SK-N-SH (cell line): ENCODE data around the gene ASTN2. TPM values are rescaled to one million over a fixed set of nuclear protein-coding genes. Genes with fewer than 3 reads are reported as not detected.

Experiments used
- CTCF ChIA-PET: fragments of 300-600, 350-600 bp; formaldehyde crosslinking; extraction: SDS; loops from one replicate; lab custom pipeline; 2021; lab: Yijun Ruan, JAX
- POLR2A ChIA-PET: fragments of 350-600 bp; sonication (Branson Sonifier 250); formaldehyde crosslinking; extraction: SDS; loops from one replicate; lab custom pipeline; 2020; ENCODE audit warnings: antibody characterized with exemption, inconsistent platforms; lab: Yijun Ruan, JAX
- DNase-seq: peaks from one replicate; pipeline ENCODE4 v3.0.0; 2012
- H2AFZ ChIP-seq: fragments of 200-600 bp; sonication (generic); 2 replicates; pipeline ENCODE4 v1.8.1; 2016; ENCODE audit warnings: antibody characterized with exemption, mild to moderate bottlenecking, low read depth
- H3F3A ChIP-seq: fragments of 200-600 bp; sonication (generic); replicated peaks from 2 replicates; pipeline ENCODE3; 2016; ENCODE audit warnings: antibody characterized with exemption, mild to moderate bottlenecking; ENCODE audit not compliant: insufficient read depth
- H3K27ac ChIP-seq, 2 experiments: fragments of 200-500 bp in 1 of 2; fragments of 200-600 bp in 1 of 2; sonication (Bioruptor generic) in 1 of 2; sonication (generic), shearing (Covaris generic) in 1 of 2; 2 replicates each; pipeline versions ENCODE4 v1.5.1 to v1.6.1; 2014 to 2016; ENCODE audit warnings: low read depth in 2 of 2, inconsistent platforms in 1 of 2, low read length in 1 of 2, mild to moderate bottlenecking in 1 of 2, mixed read lengths in 1 of 2
- H3K27me3 ChIP-seq: fragments of 200-600 bp; sonication (generic), shearing (Covaris generic); 2 replicates; pipeline ENCODE4 v1.6.1; 2016; ENCODE audit warnings: mixed run types; ENCODE audit not compliant: insufficient read depth
- H3K36me3 ChIP-seq, 2 experiments: fragments of 200-500 bp in 1 of 2; fragments of 200-600 bp in 1 of 2; sonication (Bioruptor generic) in 1 of 2; sonication (generic) in 1 of 2; replicated peaks in 1 of 2; 2 replicates each; pipeline versions ENCODE3 to v1.5.1; 2014 to 2016; ENCODE audit warnings: low read length in 1 of 2, mild to moderate bottlenecking in 1 of 2; ENCODE audit not compliant: insufficient read depth in 2 of 2, control insufficient read depth in 1 of 2
- H3K4me1 ChIP-seq, 2 experiments: fragments of 200-500 bp in 1 of 2; fragments of 200-600 bp in 1 of 2; sonication (Bioruptor generic) in 1 of 2; sonication (generic), shearing (Covaris generic) in 1 of 2; 2 replicates each; pipeline versions ENCODE4 v1.5.1 to v1.6.1; 2014 to 2016; ENCODE audit warnings: low read depth in 1 of 2, low read length in 1 of 2, mixed run types in 1 of 2; ENCODE audit not compliant: insufficient read depth in 2 of 2, control insufficient read depth in 1 of 2
- H3K4me2 ChIP-seq: fragments of 200-600 bp; sonication (generic), shearing (Covaris generic); 2 replicates; pipeline ENCODE4 v1.6.1; 2017; ENCODE audit warnings: mixed run types
- H3K4me3 ChIP-seq, 2 experiments: fragments of 200-500 bp in 1 of 2; fragments of 200-600 bp in 1 of 2; sonication (Bioruptor generic) in 1 of 2; sonication (generic), shearing (Covaris generic) in 1 of 2; 2 replicates each; pipeline versions ENCODE4 v1.5.1 to v1.8.1; 2014 to 2016; ENCODE audit warnings: low read depth in 2 of 2, inconsistent platforms in 1 of 2, low read length in 1 of 2, mild to moderate bottlenecking in 1 of 2, mixed read lengths in 1 of 2, moderate library complexity in 1 of 2
- H3K79me2 ChIP-seq: fragments of 200-600 bp; sonication (generic); 2 replicates; pipeline ENCODE4 v1.8.1; 2017; ENCODE audit warnings: mild to moderate bottlenecking; ENCODE audit not compliant: insufficient read depth
- H3K9ac ChIP-seq: fragments of 200-600 bp; sonication (generic); 2 replicates; pipeline ENCODE4 v1.6.1; 2017; ENCODE audit warnings: mixed run types
- H3K9me2 ChIP-seq: fragments of 200-600 bp; sonication (generic); 2 replicates; pipeline ENCODE4 v1.6.1; 2017; ENCODE audit warnings: mixed run types
- H3K9me3 ChIP-seq: fragments of 200-600 bp; sonication (generic); 2 replicates; pipeline ENCODE4 v1.6.1; 2017; ENCODE audit warnings: mixed run types, mild to moderate bottlenecking, moderate library complexity
- H4K20me1 ChIP-seq: fragments of 200-600 bp; sonication (generic); 2 replicates; pipeline ENCODE4 v1.6.1; 2017; ENCODE audit warnings: mild to moderate bottlenecking, mixed run types; ENCODE audit not compliant: insufficient read depth
- CHD2 ChIP-seq: fragments of 150-350 bp; IDR thresholded peaks from 2 replicates; pipeline ENCODE4 v1.6.1; 2018; ENCODE audit warnings: low read length; ENCODE audit not compliant: partially characterized antibody
- EP300 ChIP-seq, 2 experiments: IDR thresholded peaks; 2 replicates each; pipeline versions ENCODE4 v1.4.0 to v1.6.1; 2012; ENCODE audit warnings: borderline replicate concordance in 1 of 2, low read depth in 1 of 2, low read length in 1 of 2
- EZH2phosphoT487 ChIP-seq: fragments of 200-600 bp; sonication (generic); IDR thresholded peaks from 2 replicates; pipeline ENCODE4 v1.6.1; 2017; ENCODE audit warnings: low read depth, mixed run types, mild to moderate bottlenecking, antibody characterized with exemption, moderate library complexity, borderline replicate concordance
- FOSL2 ChIP-seq: IDR thresholded peaks from 2 replicates; pipeline ENCODE4 v1.4.0; 2012; ENCODE audit warnings: low read depth, mild to moderate bottlenecking, moderate library complexity, borderline replicate concordance
- FOXM1 ChIP-seq: IDR thresholded peaks from 2 replicates; pipeline ENCODE4 v1.4.0; 2012; ENCODE audit warnings: low read depth, mild to moderate bottlenecking
- GATA2 ChIP-seq: sonication (generic); formaldehyde crosslinking; IDR thresholded peaks from 2 replicates; pipeline ENCODE4 v1.5.0; 2020; ENCODE audit warnings: mild to moderate bottlenecking, missing genetic modification reagents
- JUND ChIP-seq: IDR thresholded peaks from 2 replicates; pipeline ENCODE4 v1.4.0; 2012
- MXI1 ChIP-seq: IDR thresholded peaks from 2 replicates; pipeline ENCODE4 v1.6.1; 2012; ENCODE audit warnings: mild to moderate bottlenecking, low read depth, low read length, improper control_type of control experiment
- NRF1 ChIP-seq: IDR thresholded peaks from 2 replicates; pipeline ENCODE4 v1.6.1; 2012; ENCODE audit warnings: low read depth, mild to moderate bottlenecking, low read length
- POLR2AphosphoS5 ChIP-seq: IDR thresholded peaks from 2 replicates; pipeline ENCODE4 v1.6.1; 2012; ENCODE audit warnings: low read depth, low read length
- RAD21 ChIP-seq: IDR thresholded peaks from 2 replicates; pipeline ENCODE4 v1.6.1; 2012; ENCODE audit warnings: mild to moderate bottlenecking, low read length
- RCOR1 ChIP-seq: fragments of 150-350 bp; IDR thresholded peaks from 2 replicates; pipeline ENCODE4 v1.6.1; 2017; ENCODE audit warnings: antibody characterized with exemption, low read length
- RFX5 ChIP-seq: IDR thresholded peaks from 2 replicates; pipeline ENCODE4 v1.6.1; 2012; ENCODE audit warnings: mild to moderate bottlenecking, improper control_type of control experiment, low read length
- SIN3A ChIP-seq: IDR thresholded peaks from 2 replicates; pipeline ENCODE4 v1.6.1; 2012; ENCODE audit warnings: low read depth, mild to moderate bottlenecking, low read length, moderate library complexity, borderline replicate concordance
- YY1 ChIP-seq: IDR thresholded peaks from 2 replicates; pipeline ENCODE4 v1.4.0; 2012; ENCODE audit warnings: low read depth, mild to moderate bottlenecking
- WGBS: methylation state at CpG from one replicate; pipeline ENCODE4 v1.1.6; 2017; ENCODE audit warnings: low lambda C conversion rate; 5-methylcytosine and 5-hydroxymethylcytosine counted together
- polyA plus RNA-seq, 3 experiments: library from polyadenylated mRNA; depleted of rRNA; stranded (reverse); fragments of >200 nt; gene quantifications; 2 replicates each; pipeline ENCODE4 v1.2.3, GENCODE V29; 2012
- TF ChIP-seq, protein P1 (sequence below): IDR thresholded peaks from 2 replicates; pipeline ENCODE4 v1.4.0; 2012; ENCODE audit warnings: low read depth, borderline replicate concordance
- TF ChIP-seq, protein P2 (sequence below): IDR thresholded peaks from 2 replicates; pipeline ENCODE4 v1.4.0; 2012; ENCODE audit warnings: low read depth, borderline replicate concordance
- TF ChIP-seq, protein P3 (sequence below): IDR thresholded peaks from 2 replicates; pipeline ENCODE4 v1.6.1; 2012; ENCODE audit warnings: mild to moderate bottlenecking, low read depth, low read length, moderate library complexity
- TF ChIP-seq, protein P4 (sequence below): IDR thresholded peaks from 2 replicates; pipeline ENCODE4 v1.4.0; 2012; ENCODE audit warnings: low read depth
- TF ChIP-seq, protein P5 (sequence below): fragments of 200-600 bp; sonication (generic); IDR thresholded peaks from 2 replicates; pipeline ENCODE4 v1.6.1; 2017; ENCODE audit warnings: antibody characterized with exemption, mild to moderate bottlenecking, moderate library complexity

Gene ASTN2
- polyA plus RNA-seq, 1 of the 3 experiments (the other 2 are of a cell fraction), result 6.6 TPM

DNA sequence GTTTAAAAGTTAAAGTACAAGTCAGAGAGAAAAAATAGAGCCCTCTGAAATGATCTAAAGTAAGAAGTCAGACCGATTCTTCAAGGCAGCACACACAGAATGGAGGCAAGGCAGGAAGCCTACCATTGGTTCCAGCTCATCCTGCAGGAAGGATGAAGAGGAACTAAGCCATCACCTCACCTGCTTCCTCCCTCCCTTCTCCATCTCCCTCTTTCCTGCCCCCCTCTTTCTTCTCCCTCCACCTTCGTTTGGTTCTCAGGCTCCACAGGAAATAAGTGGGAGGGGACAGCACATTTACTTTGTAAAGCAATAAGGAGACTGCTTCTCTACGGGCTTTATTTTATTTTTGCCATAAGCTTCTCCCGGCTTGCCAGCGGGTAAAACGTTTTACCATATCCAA, 514.3 kb downstream of the ASTN2 start:
- POLR2A ChIA-PET, result no interaction called here
- Histone ChIP-seq H3K4me3 (no peak overlapping the region; a peak in 1 of 4 replicates), H3K9me2 (no peaks in the 10 kb centered on the region), H4K20me1 (no peaks in the 10 kb centered on the region), H3K9ac (no peak overlapping the region), H3K27me3 (no peaks in the 10 kb centered on the region), H3K36me3 (no peaks in the 10 kb centered on the region), H3K9me3 (no peaks in the 10 kb centered on the region), H3K4me1 (no peaks in the 10 kb centered on the region), H3K27ac (no peak overlapping the region), H2AFZ (no peak overlapping the region), H3F3A (no peaks in the 10 kb centered on the region), H3K79me2 (no peaks in the 10 kb centered on the region), H3K4me2 (no peak overlapping the region)
- WGBS, result 42% methylated on average over 6 of the region's 6 CpGs
- no peak for DNase-seq
- CTCF ChIA-PET, result interaction anchor here (1.3 kb wide), 1 partner anchor 41 kb away, joined by 3 read pairs; no protein-coding TSS in a partner anchor
- TF ChIP-seq, protein P1, sequence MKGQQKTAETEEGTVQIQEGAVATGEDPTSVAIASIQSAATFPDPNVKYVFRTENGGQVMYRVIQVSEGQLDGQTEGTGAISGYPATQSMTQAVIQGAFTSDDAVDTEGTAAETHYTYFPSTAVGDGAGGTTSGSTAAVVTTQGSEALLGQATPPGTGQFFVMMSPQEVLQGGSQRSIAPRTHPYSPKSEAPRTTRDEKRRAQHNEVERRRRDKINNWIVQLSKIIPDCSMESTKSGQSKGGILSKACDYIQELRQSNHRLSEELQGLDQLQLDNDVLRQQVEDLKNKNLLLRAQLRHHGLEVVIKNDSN, result no peak
- TF ChIP-seq RCOR1, result no peak
- no peak for TF ChIP-seq FOSL2
- TF ChIP-seq, protein P2, sequence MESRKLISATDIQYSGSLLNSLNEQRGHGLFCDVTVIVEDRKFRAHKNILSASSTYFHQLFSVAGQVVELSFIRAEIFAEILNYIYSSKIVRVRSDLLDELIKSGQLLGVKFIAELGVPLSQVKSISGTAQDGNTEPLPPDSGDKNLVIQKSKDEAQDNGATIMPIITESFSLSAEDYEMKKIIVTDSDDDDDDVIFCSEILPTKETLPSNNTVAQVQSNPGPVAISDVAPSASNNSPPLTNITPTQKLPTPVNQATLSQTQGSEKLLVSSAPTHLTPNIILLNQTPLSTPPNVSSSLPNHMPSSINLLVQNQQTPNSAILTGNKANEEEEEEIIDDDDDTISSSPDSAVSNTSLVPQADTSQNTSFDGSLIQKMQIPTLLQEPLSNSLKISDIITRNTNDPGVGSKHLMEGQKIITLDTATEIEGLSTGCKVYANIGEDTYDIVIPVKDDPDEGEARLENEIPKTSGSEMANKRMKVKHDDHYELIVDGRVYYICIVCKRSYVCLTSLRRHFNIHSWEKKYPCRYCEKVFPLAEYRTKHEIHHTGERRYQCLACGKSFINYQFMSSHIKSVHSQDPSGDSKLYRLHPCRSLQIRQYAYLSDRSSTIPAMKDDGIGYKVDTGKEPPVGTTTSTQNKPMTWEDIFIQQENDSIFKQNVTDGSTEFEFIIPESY, result no peak
- no peak for TF ChIP-seq RFX5
- TF ChIP-seq, protein P3, sequence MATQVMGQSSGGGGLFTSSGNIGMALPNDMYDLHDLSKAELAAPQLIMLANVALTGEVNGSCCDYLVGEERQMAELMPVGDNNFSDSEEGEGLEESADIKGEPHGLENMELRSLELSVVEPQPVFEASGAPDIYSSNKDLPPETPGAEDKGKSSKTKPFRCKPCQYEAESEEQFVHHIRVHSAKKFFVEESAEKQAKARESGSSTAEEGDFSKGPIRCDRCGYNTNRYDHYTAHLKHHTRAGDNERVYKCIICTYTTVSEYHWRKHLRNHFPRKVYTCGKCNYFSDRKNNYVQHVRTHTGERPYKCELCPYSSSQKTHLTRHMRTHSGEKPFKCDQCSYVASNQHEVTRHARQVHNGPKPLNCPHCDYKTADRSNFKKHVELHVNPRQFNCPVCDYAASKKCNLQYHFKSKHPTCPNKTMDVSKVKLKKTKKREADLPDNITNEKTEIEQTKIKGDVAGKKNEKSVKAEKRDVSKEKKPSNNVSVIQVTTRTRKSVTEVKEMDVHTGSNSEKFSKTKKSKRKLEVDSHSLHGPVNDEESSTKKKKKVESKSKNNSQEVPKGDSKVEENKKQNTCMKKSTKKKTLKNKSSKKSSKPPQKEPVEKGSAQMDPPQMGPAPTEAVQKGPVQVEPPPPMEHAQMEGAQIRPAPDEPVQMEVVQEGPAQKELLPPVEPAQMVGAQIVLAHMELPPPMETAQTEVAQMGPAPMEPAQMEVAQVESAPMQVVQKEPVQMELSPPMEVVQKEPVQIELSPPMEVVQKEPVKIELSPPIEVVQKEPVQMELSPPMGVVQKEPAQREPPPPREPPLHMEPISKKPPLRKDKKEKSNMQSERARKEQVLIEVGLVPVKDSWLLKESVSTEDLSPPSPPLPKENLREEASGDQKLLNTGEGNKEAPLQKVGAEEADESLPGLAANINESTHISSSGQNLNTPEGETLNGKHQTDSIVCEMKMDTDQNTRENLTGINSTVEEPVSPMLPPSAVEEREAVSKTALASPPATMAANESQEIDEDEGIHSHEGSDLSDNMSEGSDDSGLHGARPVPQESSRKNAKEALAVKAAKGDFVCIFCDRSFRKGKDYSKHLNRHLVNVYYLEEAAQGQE, result no peak
- TF ChIP-seq EP300 (IDR thresholded peaks at IDR 0.05; ENCODE audit: borderline replicate concordance in 1 of 2, low read depth in 1 of 2, low read length in 1 of 2), result no peak
- TF ChIP-seq, protein P4, sequence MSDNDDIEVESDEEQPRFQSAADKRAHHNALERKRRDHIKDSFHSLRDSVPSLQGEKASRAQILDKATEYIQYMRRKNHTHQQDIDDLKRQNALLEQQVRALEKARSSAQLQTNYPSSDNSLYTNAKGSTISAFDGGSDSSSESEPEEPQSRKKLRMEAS, result no peak
- no peak for TF ChIP-seq RAD21

DNA sequence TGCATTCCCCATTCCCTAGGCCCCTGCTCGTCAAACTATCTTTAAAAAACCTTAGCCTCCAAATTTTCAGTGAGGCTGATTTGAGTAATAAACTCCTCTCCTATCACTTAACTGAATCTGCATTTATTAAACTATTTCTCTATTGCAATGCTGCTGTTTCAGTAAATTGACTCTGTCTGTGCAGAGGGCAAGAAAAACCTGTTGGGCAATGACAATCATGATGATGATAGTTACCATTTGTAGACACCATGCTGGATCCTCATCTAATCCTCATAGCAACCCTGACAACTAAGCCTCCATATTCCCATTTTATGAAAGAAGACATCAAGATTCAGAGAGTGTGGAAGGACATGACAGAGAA, 514.9 kb downstream of the ASTN2 start:
- Histone ChIP-seq H3K27ac (no peak overlapping the region), H3K36me3 (no peaks in the 10 kb centered on the region), H3K79me2 (no peaks in the 10 kb centered on the region), H4K20me1 (no peaks in the 10 kb centered on the region), H3K27me3 (no peaks in the 10 kb centered on the region), H3K9ac (no peak overlapping the region), H3K4me3 (no peak overlapping the region), H3K4me2 (no peak overlapping the region), H3K9me3 (no peaks in the 10 kb centered on the region), H2AFZ (no peak overlapping the region), H3F3A (no peaks in the 10 kb centered on the region), H3K9me2 (no peaks in the 10 kb centered on the region), H3K4me1 (no peaks in the 10 kb centered on the region)
- 14% methylated on average over 1 of the region's 1 CpG for WGBS
- ChIA-PET POLR2A (no interaction called here), CTCF (interaction anchor here (1.3 kb wide), 1 partner anchor 40 kb away, joined by 3 read pairs; no protein-coding TSS in a partner anchor)
- no peak for DNase-seq
- TF ChIP-seq POLR2AphosphoS5 (no peak), MXI1 (no peak), GATA2 (CRISPR knock-in tag) (no peak), CHD2 (no peak), EZH2phosphoT487 (no peak), YY1 (no peak), FOXM1 (no peak), SIN3A (no peak), JUND (no peak), NRF1 (no peak)
- TF ChIP-seq, protein P1, result no peak
- TF ChIP-seq, protein P5, sequence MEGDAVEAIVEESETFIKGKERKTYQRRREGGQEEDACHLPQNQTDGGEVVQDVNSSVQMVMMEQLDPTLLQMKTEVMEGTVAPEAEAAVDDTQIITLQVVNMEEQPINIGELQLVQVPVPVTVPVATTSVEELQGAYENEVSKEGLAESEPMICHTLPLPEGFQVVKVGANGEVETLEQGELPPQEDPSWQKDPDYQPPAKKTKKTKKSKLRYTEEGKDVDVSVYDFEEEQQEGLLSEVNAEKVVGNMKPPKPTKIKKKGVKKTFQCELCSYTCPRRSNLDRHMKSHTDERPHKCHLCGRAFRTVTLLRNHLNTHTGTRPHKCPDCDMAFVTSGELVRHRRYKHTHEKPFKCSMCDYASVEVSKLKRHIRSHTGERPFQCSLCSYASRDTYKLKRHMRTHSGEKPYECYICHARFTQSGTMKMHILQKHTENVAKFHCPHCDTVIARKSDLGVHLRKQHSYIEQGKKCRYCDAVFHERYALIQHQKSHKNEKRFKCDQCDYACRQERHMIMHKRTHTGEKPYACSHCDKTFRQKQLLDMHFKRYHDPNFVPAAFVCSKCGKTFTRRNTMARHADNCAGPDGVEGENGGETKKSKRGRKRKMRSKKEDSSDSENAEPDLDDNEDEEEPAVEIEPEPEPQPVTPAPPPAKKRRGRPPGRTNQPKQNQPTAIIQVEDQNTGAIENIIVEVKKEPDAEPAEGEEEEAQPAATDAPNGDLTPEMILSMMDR, result no peak
